ENCODE data around the gene MSX2.
A peak's percentile ranks its signal among the peaks of the same experiment; 100 is the strongest.

Gene MSX2

DNA sequence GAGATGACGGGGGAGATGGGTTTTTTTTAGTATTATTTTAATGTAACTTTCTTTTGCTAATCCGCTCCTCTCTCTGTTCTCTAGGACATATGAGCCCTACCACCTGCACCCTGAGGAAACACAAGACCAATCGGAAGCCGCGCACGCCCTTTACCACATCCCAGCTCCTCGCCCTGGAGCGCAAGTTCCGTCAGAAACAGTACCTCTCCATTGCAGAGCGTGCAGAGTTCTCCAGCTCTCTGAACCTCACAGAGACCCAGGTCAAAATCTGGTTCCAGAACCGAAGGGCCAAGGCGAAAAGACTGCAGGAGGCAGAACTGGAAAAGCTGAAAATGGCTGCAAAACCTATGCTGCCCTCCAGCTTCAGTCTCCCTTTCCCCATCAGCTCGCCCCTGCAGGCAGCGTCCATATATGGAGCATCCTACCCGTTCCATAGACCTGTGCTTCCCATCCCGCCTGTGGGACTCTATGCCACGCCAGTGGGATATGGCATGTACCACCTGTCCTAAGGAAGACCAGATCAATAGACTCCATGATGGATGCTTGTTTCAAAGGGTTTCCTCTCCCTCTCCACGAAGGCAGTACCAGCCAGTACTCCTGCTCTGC is 4.8 kb downstream of the MSX2 start:
- no peak overlapping the region for H3K4me3 ChIP-seq (ENCODE audit: low read length)
- no peak for TF ChIP-seq CTCF (conservative IDR thresholded peaks at IDR 0.05; ENCODE audit: low read depth, low read length)

DNA sequence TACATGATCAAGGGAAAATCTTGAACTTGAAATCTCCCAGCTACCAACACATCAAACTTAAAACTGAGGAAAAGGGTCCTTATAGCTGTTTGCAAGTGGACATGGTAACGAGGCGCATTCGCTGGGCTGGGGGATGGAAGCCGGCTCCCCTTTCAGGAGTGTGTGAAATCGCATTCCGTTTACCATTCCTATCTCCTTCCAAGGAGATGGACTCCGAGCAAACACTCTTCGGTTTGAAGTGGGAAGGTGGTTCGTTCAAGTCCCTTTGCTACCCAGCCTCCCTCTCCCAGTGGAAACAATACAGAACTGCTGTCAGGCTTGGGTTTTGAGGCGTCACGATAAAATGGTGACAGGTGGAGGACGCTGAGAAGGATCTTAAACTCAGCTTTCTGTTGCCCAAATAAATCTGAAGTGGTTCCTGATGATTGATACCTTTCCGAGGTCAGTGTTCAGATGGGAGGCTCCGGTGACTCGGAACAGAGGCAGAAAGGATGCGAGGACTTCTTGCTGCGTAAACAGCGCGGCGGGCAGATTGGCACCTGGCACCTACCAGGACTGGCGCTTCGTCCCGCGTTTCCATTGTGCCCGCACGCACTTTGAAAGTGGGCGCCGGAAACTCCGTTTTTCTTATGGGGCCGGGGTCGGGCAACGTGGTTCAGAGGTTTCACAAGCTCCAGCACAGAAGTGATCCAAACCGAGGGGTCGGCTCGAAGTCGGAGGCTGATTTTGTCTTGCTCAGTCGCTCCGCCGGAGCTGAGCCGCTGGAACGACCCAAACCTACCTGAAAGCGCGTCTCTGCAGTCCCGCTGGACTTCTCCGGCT is 7.0 kb downstream of the MSX2 start:
- no peak for TF ChIP-seq CTCF (conservative IDR thresholded peaks at IDR 0.05; ENCODE audit: low read depth, low read length)
- peak overlapping the region; percentile 19 for H3K4me3 ChIP-seq (ENCODE audit: low read length)

More for the DNA sequence above, 4.8 kb downstream of the MSX2 start:
- no peak for DNase-seq (ENCODE audit: low read depth)

GRCh38 chr5:174732036-174733020 is 7.9 kb downstream of the MSX2 start:
- peak overlapping the region; percentile 19 for H3K4me3 ChIP-seq (ENCODE audit: low read length)
- no peak for TF ChIP-seq CTCF (conservative IDR thresholded peaks at IDR 0.05; ENCODE audit: low read depth, low read length)
- no peak for DNase-seq (ENCODE audit: low read depth)

More for the DNA sequence above, 7.0 kb downstream of the MSX2 start:
- no peak for DNase-seq (ENCODE audit: low read depth)

DNA sequence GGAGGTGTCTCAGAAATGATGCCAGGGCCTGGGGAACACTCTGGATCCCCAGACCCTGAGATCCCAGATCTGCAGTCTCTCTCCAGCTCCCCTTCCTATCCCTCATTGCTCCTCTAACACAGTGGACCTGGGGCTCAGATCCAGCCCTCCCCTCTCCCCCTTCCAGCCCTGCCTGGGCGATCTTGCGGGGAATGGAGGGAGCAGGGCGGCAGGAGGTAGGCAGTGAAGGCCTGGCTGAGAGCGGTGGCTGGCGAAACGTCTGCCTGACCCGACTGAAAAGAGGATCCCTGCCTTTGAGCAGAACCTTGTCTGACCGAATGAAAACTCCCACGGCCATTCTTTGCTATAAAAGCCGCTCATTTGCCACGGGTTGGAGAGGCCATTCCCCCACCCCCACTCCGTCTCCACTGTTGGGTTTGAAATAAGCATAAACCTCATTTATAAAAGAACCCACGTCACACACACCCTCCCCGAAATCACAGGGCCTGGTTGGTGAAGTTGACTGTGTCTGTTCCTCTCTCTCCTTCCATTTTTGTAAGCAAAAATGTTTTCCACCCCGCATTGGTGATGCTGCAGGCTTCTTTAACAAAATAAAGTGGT is 8.8 kb downstream of the MSX2 start:
- no peak for DNase-seq (ENCODE audit: low read depth)
- no peak overlapping the region for H3K4me3 ChIP-seq (ENCODE audit: low read length)
- no peak for TF ChIP-seq CTCF (conservative IDR thresholded peaks at IDR 0.05; ENCODE audit: low read depth, low read length)

DNA sequence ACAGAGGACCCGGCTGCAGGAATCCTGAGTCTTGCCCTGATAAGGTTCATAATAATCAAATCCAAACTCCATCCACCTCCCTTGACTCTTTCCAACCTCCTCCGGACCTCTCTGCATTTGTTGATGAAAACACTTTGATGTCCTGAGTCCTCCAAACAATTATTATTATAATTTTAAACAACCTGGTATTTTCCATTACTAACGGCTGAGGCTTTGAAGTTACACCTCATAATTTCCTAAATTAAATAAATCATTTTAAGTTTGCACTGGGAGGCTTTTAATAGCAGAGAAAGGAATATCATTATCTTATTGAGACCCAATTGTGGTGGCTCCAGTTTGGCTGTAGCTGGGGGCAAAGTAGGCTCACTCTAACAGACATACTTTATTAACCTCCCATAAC is 9.5 kb downstream of the MSX2 start:
- no peak for TF ChIP-seq CTCF (conservative IDR thresholded peaks at IDR 0.05; ENCODE audit: low read depth, low read length)
- no peak for DNase-seq (ENCODE audit: low read depth)
- H3K4me3 ChIP-seq (ENCODE audit: low read length), result no peak overlapping the region

GRCh38 chr5:174734571-174735497 is 10.5 kb downstream of the MSX2 start:
- no peak for TF ChIP-seq CTCF (conservative IDR thresholded peaks at IDR 0.05; ENCODE audit: low read depth, low read length)
- DNase-seq (ENCODE audit: low read depth), result no peak
- peak overlapping the region; percentile 57 for H3K4me3 ChIP-seq (ENCODE audit: low read length)
